HG03520 (cell line): ENCODE measurements around the gene CLHC1.
A peak's percentile ranks its signal among the peaks of the same experiment; 100 is the strongest.
"Not testable (repeated sequence)": the region's sequence is repeated elsewhere in the genome, so short reads cannot be mapped to it uniquely, and the experiment has no call there.

Experiments
- ATAC-seq: cut with Tn5 transposase; IDR thresholded peaks from one replicate; pipeline ENCODE4 v1.9.1; 2021; ENCODE audit warnings: mild to moderate bottlenecking, moderate library complexity; ENCODE audit not compliant: unreplicated experiment

Gene CLHC1

DNA sequence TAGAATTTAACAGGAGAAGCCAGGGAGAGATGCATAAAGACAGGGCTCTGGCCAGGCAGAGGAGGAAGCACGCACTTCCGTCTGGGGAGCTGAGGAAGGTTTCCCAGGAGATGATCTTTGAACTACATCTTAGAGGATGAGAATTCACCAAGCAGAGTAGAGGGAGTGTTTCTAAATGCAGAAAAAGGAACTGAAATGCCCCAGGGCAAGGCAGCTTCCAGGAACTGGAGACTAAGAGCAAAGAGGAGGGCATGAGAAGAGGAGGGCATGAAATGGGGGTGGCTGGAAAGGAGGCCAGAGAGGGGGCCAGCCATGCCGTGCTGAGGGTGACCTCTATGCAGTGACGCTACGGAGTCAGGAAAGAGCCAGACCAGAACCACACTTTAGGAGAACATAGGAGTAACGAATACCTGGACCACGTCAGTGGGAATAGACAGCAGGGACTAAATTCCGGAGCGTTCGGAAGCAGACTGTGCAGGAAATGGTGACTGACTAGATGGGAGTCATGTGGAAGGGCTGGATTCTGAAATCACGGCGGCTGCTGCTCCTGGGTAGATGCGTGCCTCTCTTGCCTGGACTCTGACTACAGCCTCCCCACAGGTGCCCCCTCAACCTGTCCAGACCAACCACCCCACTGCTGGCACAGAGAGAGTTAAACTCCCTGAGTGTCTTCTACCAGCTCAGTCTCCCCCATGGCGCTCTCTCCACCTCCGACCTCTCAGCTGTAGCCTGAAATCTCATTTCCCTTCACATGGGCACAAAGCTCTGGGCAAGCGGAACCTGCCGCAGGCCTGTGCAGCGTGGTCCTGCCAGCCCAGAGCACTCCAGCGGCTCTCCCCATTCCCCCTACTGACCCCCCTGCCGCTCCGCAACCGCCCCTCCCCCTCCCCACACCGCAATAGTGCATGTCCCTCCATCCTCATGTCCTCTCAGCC is 94.8 kb downstream of the CLHC1 start:
- ATAC-seq = no peak

DNA sequence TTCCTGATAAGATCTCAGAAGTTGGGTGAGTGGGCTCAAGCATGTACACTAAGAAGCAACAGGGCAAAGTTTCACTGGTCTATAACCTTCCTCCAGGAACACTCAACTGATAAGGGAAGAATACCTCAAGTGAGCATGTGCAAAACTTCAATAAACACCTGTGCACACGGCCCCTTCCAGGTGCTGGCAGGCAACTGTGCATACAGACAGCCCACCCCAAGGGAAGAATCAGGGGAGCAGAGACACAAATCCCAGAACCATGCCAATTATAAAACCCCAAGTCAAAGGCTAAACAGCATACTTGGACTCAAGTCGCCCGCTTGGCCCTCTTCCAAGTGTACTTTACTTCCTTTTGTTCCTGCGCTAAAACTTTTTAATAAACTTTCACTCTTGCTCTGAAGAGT is 96.0 kb downstream of the CLHC1 start:
- no peak for ATAC-seq

DNA sequence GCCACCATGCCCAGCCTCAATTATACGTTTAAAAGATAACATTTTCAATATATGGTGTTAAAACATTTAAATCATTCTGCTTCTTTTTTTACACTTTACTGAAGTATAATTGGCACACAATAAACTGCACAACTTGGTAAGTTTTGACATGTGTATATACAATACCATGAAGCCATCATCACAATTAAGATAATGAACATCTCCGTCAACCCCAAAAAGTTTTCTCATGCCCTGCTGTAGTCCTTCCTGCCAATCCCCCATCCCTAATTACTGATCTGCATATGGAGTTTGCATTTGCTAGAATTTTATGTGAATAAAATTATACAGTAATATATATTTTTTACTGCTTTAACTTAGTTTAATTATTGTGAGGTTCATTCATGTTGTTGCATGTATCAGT is 96.6 kb downstream of the CLHC1 start:
- no peak for ATAC-seq

DNA sequence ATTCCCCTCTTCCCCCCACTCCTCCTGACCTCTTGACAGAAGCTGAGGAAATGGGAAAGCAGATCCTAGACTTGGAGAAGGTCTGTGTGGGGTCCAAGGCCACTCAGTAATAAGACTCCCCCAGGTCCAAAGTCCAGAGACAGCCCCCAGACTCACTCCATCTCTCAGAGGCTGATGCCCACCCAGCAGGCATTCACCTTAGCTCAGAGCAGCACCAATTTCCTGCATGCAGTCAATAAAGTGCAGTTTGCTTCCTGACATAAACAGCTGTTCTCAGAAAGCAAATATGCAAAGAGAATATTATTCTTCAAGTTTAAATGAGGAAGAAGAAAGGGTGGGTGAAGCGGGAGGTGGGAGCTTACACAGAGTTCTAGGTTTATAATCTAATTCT is 97.8 kb downstream of the CLHC1 start:
- ATAC-seq = peak; percentile 9

DNA sequence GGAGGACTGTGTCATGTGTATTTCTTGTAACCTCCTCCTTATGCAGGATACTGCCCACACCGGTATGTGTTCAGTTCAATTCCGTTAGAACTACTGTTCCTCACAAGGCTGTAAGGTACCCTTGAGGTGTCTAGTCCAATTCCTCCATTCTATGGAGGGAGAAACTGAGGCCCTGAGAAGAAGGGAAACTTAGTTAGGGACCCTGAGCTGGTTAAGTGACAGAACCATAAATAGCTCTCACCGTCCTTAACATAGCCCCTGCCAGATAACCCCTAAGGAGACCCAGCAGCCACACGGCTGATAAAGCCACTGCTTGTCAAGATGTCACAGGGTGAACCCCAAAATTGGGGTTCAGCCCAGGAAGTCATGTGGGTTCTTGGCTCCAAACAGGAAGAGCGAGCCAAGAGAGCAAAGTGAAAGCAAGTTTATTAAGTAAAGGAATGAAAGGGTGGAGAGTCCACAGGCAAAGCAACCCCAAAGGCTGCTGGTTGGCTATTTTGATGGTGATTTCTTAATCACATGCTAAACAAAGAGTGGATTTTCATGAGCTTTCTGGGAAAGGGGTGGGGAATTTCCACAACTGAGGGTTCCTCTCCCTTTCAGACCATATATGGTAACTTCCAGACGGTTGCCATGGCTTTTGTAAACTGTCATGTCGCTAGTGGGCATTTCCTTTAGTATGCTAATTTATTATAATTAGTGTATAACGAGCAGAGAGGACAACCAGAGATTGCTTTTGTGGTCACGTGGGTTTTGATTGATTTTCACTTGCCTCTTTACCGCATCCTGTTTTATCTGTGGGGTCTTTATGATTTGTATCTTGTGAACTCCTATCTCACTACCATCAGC is 98.4 kb downstream of the CLHC1 start:
- ATAC-seq = peak; percentile 91

DNA sequence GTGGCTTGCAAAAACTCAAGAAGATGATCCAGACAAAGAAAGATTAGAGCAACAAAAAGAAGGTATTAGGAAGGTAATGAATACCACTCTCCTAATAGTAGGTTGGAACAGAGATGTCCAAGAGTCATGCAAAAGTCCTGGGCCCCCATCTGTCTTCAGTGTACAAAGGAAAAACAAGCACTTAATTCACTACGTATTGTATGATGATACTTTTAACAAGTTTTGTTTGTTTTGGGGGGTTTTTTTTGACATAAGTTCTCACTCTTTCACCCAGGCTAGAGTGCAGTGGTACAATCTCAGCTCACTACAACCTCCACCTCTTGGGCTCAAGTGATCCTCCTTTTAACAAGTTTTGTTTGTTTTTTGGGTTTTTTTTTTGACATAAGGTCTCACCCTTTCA is 101.2 kb downstream of the CLHC1 start:
- no peak for ATAC-seq

DNA sequence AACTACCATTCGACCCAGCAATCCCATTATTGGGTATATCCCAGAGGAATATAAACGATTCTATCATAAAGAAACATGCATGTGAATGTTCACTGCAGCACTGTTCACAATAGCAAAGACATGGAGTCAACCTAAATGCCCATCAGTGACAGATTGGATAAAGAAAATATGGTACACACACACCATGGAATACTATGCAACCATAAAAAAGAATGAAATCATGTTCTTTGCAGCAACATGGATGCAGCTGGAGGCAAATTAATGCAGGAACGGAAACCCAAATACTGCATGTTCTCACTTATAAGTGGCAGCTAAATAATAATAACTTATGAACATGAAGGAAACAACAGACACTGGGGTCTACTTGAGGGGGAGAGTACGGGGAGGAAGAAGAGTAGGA is 105.5 kb downstream of the CLHC1 start:
- not testable (repeated sequence) for ATAC-seq
